Cardiac fibroblast (primary cell): ENCODE results near the gene PRRG4.
"Not testable (repeated sequence)": the region's sequence is repeated elsewhere in the genome, so short reads cannot be mapped to it uniquely, and the experiment has no call there.

ENCODE experiments used
- DNase-seq, 2 donors: peaks; one replicate each; pipeline versions ENCODE4 v3.0.0 to v3.0.0-alpha.2; 2010; ENCODE audit warnings: low read depth in 2 of 2
- H3K4me3 ChIP-seq, 2 donors: replicated peaks in 1 of 2; 1 replicate in 1 of 2; 2 replicates in 1 of 2; pipeline ENCODE4 v1.5.1; 2011; ENCODE audit warnings: low read depth in 2 of 2, low read length in 2 of 2, mild to moderate bottlenecking in 2 of 2, moderate library complexity in 1 of 2
- TF ChIP-seq, protein P1 (sequence below): IDR thresholded peaks from one replicate; pipeline ENCODE4 v1.5.1; 2011; ENCODE audit warnings: low read depth, mild to moderate bottlenecking, low read length, inconsistent platforms

Gene PRRG4

DNA sequence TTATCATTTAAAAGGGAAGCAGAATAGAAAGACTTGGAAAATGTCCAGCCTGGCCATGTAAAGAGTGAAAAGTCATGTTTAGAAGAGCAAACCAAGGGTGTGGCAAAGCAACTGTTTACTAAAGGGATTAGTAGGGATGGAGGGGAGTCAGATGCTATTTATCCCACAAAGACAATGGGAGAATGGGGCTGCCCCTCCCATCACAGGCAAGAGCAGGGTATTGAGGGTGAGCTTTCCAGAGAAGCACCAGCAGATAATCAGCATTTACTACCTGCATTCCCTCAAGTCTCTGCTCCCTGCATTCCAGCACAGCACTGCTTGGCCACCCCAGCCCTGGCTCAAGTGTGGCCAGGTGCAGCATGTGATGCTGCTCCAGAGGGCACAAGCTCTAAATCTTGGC lies 44.4 kb downstream of the PRRG4 start:
- DNase-seq = no peak
- TF ChIP-seq, protein P1, sequence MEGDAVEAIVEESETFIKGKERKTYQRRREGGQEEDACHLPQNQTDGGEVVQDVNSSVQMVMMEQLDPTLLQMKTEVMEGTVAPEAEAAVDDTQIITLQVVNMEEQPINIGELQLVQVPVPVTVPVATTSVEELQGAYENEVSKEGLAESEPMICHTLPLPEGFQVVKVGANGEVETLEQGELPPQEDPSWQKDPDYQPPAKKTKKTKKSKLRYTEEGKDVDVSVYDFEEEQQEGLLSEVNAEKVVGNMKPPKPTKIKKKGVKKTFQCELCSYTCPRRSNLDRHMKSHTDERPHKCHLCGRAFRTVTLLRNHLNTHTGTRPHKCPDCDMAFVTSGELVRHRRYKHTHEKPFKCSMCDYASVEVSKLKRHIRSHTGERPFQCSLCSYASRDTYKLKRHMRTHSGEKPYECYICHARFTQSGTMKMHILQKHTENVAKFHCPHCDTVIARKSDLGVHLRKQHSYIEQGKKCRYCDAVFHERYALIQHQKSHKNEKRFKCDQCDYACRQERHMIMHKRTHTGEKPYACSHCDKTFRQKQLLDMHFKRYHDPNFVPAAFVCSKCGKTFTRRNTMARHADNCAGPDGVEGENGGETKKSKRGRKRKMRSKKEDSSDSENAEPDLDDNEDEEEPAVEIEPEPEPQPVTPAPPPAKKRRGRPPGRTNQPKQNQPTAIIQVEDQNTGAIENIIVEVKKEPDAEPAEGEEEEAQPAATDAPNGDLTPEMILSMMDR = no peak
- no peak overlapping the region for H3K4me3 ChIP-seq

DNA sequence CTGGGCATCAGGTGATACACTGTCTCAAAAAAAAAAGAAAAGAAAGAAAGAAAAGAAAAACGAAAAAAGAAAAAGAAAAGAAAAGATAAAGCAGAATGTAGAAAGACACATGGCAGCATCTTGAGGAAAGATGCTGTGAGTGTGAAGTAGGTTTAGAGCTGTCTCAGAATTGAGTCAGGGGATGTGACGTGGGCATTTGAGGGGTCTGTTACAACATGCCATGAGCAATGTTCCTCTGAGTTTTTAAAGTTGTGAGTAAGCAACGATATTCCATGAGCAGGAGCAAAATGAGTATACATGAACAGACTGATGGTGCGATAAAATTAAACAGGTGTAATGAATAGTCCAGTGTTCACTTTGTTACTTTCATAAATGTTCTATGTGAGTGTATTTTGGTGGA lies 51.6 kb downstream of the PRRG4 start:
- TF ChIP-seq, protein P1 = no peak
- DNase-seq = peak in 1 of 2 donors; percentile 45
- H3K4me3 ChIP-seq = no peak overlapping the region

DNA sequence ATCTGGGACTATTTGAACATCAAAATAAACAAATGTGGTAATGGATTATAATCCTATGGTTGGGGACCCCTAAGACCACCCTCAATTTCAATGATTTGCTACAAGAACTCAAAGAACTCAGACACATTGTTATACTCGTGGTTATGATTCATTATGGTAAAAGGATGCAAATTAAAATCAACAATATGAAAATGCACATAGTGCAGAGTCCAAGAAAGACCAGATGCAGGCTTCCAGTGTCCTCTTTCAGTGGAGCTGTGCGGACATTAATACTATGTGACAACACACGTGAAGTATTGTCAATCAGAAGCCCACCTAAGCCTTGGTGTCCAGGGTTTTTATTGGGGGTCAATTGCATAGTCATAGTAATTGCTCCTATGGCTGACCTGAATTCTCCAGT lies 53.7 kb downstream of the PRRG4 start:
- TF ChIP-seq, protein P1 = no peak
- DNase-seq = no peak
- H3K4me3 ChIP-seq = no peak overlapping the region

DNA sequence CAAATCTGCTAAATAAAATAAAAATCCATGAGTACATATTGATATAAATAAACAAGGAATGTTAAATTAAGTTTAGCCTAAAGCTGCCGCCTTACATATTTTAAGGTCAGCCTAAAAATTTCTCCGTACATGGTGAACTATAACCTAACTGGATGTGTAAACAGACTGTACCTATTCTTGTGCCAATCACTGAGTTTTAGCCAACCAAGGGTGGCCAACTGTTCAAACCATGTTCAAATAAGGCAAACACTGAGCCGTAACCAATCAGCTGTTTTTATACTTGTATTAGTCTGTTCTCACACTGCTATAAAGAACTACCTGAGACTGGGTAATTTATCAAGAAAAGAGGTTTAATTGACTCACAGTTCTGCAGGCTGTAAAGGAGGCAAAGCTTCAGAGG lies 54.3 kb downstream of the PRRG4 start:
- no peak overlapping the region for H3K4me3 ChIP-seq
- TF ChIP-seq, protein P1 = no peak
- DNase-seq = no peak

DNA sequence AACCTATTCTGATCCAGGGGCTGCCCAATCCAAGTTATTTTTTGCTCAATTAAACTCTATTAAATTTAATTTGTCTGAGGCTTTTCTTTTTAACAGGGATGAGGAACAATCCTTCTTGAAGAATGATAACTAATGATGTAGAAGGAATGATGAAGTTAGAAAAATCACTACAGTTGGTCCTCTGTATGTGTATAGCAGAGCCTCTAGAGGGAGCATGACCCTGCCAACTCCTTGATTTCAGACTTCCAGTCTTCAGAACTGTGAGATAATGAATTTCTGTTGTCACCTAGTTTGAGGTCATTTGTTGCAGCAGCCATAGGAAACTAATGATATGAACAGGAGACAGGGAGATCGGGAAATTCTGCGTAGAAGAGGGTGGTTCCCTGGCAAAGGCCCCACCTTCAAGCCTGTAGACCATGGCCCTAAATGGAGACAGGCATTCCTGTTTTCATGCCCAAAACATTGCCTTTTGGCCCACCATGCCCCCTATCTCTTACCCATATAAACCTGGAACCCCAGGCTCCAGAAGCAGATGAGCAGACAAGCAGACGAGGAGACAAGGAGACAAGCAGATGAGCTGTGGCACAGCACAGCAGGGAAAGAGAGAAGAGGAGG lies 55.1 kb downstream of the PRRG4 start:
- TF ChIP-seq, protein P1 = peak; percentile 67
- peak; percentile 30 to 41 for DNase-seq
- no peak overlapping the region for H3K4me3 ChIP-seq

DNA sequence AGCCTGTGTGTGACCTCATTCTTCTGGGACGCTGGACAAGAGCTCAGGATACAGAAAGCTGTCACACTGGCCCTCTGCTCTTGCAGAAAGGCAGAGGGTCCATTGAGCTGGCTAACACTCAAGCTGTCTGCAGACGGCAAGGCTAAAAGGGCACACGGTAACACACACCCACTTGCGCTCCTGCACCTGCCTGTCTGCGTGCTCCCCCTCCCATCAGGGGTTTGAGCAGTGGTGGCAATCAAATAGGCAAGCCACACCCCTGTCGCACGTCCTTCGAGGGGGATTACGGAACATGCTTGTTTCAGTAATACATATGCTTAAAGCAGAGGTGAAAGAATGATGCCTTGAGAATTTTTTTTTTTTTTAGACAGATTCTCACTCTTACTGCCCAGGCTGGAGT lies 55.8 kb downstream of the PRRG4 start:
- H3K4me3 ChIP-seq = no peak overlapping the region
- TF ChIP-seq, protein P1 = no peak
- DNase-seq = no peak

DNA sequence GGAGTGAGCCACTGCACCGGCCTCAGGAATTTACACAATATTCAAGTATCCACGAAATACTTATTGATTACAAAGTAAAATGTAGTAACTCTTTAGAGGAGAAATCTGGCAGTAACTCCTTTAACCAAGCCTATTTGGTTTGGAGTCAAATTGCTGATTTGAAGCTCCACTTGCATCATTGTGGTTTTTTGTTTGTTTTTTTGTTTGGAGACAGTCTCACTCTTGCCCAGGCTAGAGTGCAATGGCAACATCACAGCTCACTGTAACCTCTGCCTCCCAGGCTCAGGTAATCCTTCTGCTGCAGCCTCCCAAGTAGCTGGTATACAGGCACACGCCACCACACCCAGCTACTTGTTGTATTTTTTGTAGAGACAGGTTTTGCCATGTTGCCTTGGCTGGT lies 56.5 kb downstream of the PRRG4 start:
- no peak for DNase-seq
- H3K4me3 ChIP-seq = no peak overlapping the region
- TF ChIP-seq, protein P1 = no peak

DNA sequence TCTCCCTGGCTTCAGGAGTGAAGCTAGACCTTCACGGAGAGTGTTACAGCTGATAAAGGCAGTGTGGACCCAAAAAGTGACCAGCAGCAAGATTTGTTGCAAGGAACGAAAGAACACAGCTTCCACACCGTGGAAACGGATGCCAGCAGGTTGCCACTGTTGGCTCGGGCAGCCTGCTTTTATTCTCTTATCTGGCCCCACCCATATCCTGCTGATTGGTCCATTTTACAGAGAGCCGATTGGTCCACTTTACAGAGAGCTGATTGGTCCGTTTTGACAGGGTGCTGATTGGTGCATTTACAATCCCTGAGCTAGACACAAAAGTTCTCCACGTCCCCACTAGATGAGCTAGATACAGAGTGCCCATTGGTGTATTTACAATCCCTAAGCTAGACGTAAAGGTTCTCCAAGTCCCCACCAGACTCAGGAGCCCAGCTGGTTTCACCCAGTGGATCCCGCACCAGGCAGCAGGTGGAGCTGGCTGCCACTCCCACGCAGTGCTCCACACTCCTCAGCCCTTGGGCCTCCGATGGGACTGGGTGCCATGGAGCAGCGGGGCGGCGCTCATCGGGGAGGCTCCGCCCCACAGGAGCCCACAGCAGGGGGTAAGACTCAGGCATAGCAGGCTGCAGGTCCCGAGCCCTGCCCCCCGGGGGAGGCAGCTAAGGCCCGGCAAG lies 58.1 kb downstream of the PRRG4 start:
- DNase-seq, H3K4me3 ChIP-seq: not testable (repeated sequence)

DNA sequence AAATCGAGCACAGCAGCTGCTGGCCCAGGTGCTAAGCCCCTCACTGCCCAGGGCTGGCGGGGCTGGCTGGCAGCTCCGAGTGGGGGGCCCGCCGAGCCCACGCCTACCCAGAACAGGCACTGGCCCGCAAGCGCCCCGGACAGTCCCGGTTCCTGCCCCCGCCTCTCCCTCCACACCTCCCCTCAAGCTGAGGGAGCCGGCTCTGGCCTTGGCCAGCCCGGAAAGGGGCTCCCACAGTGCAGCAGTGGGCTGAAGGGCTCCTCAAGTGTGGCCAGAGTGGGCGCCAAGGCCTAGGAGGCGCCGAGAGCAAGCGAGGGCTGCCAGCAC lies 58.6 kb downstream of the PRRG4 start:
- not testable (repeated sequence) for H3K4me3 ChIP-seq, DNase-seq
